GM23338 (cell line): ENCODE results near the gene CHODL. TPM values are rescaled to one million over a fixed set of nuclear protein-coding genes. Genes with fewer than 3 reads are reported as not detected.

Source experiments
- ATAC-seq: fragments of 200-7000 bp; cut with Tn5 transposase; 3 replicates; pipeline ENCODE4 v1.9.1; 2020
- DNase-seq: peaks from one replicate; pipeline ENCODE4 v3.0.0-alpha.2; 2015; ENCODE audit warnings: low spot score
- H2AFZ ChIP-seq: fragments of 200-600 bp; sonication (generic); 2 replicates; pipeline ENCODE4 v1.8.0; 2016; ENCODE audit warnings: antibody characterized with exemption, mild to moderate bottlenecking, moderate library complexity
- H3F3A ChIP-seq: fragments of 200-600 bp; sonication (generic); replicated peaks from 2 replicates; pipeline ENCODE4 v1.8.0; 2017; ENCODE audit warnings: antibody characterized with exemption, mixed run types, low read depth
- H3K27ac ChIP-seq: fragments of 200-600 bp; sonication (generic); 2 replicates; pipeline ENCODE4 v1.6.1; 2016; ENCODE audit warnings: low read depth
- H3K27me3 ChIP-seq: fragments of 200-600 bp; sonication (generic); 2 replicates; pipeline ENCODE4 v1.8.0; 2016; ENCODE audit warnings: mild to moderate bottlenecking, mixed run types, moderate library complexity; ENCODE audit not compliant: insufficient read depth
- H3K36me3 ChIP-seq: fragments of 200-600 bp; sonication (generic); 2 replicates; pipeline ENCODE4 v1.8.0; 2016; ENCODE audit warnings: mild to moderate bottlenecking; ENCODE audit not compliant: insufficient read depth
- H3K4me1 ChIP-seq: fragments of 200-600 bp; sonication (generic); 2 replicates; pipeline ENCODE4 v1.8.0; 2016; ENCODE audit warnings: mild to moderate bottlenecking, moderate library complexity; ENCODE audit not compliant: insufficient read depth
- H3K4me2 ChIP-seq: fragments of 200-600 bp; sonication (generic); 2 replicates; pipeline ENCODE4 v1.7.1; 2017; ENCODE audit warnings: mixed run types
- H3K4me3 ChIP-seq: fragments of 200-600 bp; sonication (generic); 2 replicates; pipeline ENCODE4 v1.6.1; 2016; ENCODE audit warnings: mixed run types
- H3K79me2 ChIP-seq: fragments of 200-600 bp; sonication (generic); replicated peaks from 2 replicates; pipeline ENCODE4 v1.8.0; 2017; ENCODE audit warnings: mild to moderate bottlenecking; ENCODE audit not compliant: insufficient read depth
- H3K9me2 ChIP-seq: fragments of 200-600 bp; sonication (generic); 2 replicates; pipeline ENCODE4 v1.8.0; 2017; ENCODE audit not compliant: insufficient read depth
- H4K20me1 ChIP-seq: fragments of 200-600 bp; sonication (generic); replicated peaks from 2 replicates; pipeline ENCODE4 v1.8.0; 2017; ENCODE audit warnings: mild to moderate bottlenecking; ENCODE audit not compliant: insufficient read depth
- H3K27ac Mint-ChIP-seq: 2 replicates; pipeline ENCODE4 v1.8.0; 2020; ENCODE audit warnings: inconsistent platforms, mild to moderate bottlenecking, moderate library complexity, mixed read lengths
- H3K27me3 Mint-ChIP-seq: 3 replicates; pipeline ENCODE4 v1.8.0; 2022; ENCODE audit warnings: low read depth, mild to moderate bottlenecking, moderate library complexity, mixed read lengths, inconsistent platforms; ENCODE audit not compliant: insufficient read depth, poor library complexity
- H3K36me3 Mint-ChIP-seq: 3 replicates; pipeline ENCODE4 v1.8.0; 2021; ENCODE audit warnings: low read depth, mild to moderate bottlenecking, inconsistent platforms, moderate library complexity, mixed read lengths
- H3K4me1 Mint-ChIP-seq: 3 replicates; pipeline ENCODE4 v1.8.0; 2020; ENCODE audit warnings: mild to moderate bottlenecking, inconsistent platforms, mixed read lengths
- H3K4me3 Mint-ChIP-seq: 3 replicates; pipeline ENCODE4 v1.8.0; 2021; ENCODE audit warnings: moderate library complexity, mild to moderate bottlenecking, inconsistent platforms, mixed read lengths
- H3K9me3 Mint-ChIP-seq: 3 replicates; pipeline ENCODE4 v1.8.0; 2020; ENCODE audit warnings: moderate library complexity, mild to moderate bottlenecking, inconsistent platforms, mixed read lengths
- CREB1 ChIP-seq: fragments of 250-450 bp; sonication (Bioruptor Pico); IDR thresholded peaks from 2 replicates; pipeline ENCODE4 v1.5.0; 2020; ENCODE audit warnings: low read depth, mild to moderate bottlenecking, moderate library complexity
- EZH2 ChIP-seq: fragments of 200-600 bp; sonication (generic); IDR thresholded peaks from one replicate; pipeline ENCODE4 v1.8.0; 2017; ENCODE audit warnings: antibody characterized with exemption, mild to moderate bottlenecking, low read depth; ENCODE audit not compliant: unreplicated experiment
- EZH2phosphoT487 ChIP-seq: fragments of 200-600 bp; sonication (generic); IDR thresholded peaks from one replicate; pipeline ENCODE4 v1.8.1; 2018; ENCODE audit warnings: antibody characterized with exemption; ENCODE audit not compliant: unreplicated experiment
- JUNB ChIP-seq: IDR thresholded peaks from one replicate; pipeline ENCODE4 v1.6.1; 2016; ENCODE audit warnings: antibody characterized with exemption; ENCODE audit not compliant: unreplicated experiment
- NANOG ChIP-seq: IDR thresholded peaks from 2 replicates; pipeline ENCODE4 v1.6.1; 2016; ENCODE audit warnings: antibody characterized with exemption, borderline replicate concordance
- POLR2AphosphoS5 ChIP-seq: IDR thresholded peaks from 2 replicates; pipeline ENCODE4 v1.6.1; 2016; ENCODE audit warnings: antibody characterized with exemption, low read depth
- ZNF331 ChIP-seq: fragments of 250-450 bp; sonication (Bioruptor Pico); IDR thresholded peaks from 2 replicates; pipeline ENCODE4 v1.5.0; 2020; ENCODE audit warnings: low read depth, mild to moderate bottlenecking, moderate library complexity
- polyA plus RNA-seq: library from polyadenylated mRNA; unstranded; fragments of >200 nt; fragmentation: Nextera tagmentation; extraction: Ambion mirVana; gene quantifications from 2 replicates; pipeline ENCODE4 v1.2.1, GENCODE V29; 2016
- total RNA-seq: library from RNA; depleted of rRNA; stranded (reverse); fragments of >200 nt; shearing (Covaris generic); gene quantifications from 2 replicates; pipeline ENCODE4 v1.2.3, GENCODE V29; 2014
- TF ChIP-seq, protein P1 (sequence below): IDR thresholded peaks from one replicate; pipeline ENCODE4 v1.6.1; 2018; ENCODE audit warnings: antibody characterized with exemption; ENCODE audit not compliant: unreplicated experiment
- TF ChIP-seq, protein P2 (sequence below), 2 experiments: fragments of 200-600 bp in 1 of 2; sonication (generic) in 1 of 2; conservative IDR thresholded peaks; 2 replicates each; pipeline versions ENCODE4 v1.5.1 to v1.6.1; 2016 to 2017; ENCODE audit warnings: antibody characterized with exemption in 2 of 2, low read depth in 2 of 2, mild to moderate bottlenecking in 2 of 2, moderate library complexity in 1 of 2
- TF ChIP-seq, protein P3 (sequence below): IDR thresholded peaks from 2 replicates; pipeline ENCODE4 v1.6.1; 2016; ENCODE audit warnings: antibody characterized with exemption
- TF ChIP-seq, protein P4 (sequence below): fragments of 250-450 bp; sonication (Bioruptor Pico); IDR thresholded peaks from 2 replicates; pipeline ENCODE4 v1.5.0; 2020; ENCODE audit warnings: mild to moderate bottlenecking, moderate library complexity

CHODL gene
- total and polyA plus RNA-seq, 2 experiments from 2014 or later: 0.95 to 1.6 TPM

DNA sequence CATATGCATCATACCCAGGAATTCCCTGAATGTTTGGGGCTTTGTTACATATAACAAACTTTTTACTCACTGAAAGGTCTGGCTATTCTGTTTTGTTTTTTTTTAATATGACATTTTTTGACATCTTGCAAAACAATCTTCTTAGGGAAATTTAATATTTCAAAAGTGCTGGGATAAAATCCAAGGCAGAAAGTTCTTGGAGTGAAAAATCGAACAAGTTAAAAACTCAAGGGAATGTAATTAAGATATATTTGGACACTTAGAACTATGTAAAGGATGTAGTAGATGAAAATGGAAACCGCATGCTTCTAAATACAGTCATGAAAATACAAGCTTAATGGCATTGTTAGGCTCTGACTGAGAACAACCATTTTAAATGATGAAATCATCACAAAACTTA is 8.6 kb downstream of the CHODL start (continued):
- TF ChIP-seq, protein P1, sequence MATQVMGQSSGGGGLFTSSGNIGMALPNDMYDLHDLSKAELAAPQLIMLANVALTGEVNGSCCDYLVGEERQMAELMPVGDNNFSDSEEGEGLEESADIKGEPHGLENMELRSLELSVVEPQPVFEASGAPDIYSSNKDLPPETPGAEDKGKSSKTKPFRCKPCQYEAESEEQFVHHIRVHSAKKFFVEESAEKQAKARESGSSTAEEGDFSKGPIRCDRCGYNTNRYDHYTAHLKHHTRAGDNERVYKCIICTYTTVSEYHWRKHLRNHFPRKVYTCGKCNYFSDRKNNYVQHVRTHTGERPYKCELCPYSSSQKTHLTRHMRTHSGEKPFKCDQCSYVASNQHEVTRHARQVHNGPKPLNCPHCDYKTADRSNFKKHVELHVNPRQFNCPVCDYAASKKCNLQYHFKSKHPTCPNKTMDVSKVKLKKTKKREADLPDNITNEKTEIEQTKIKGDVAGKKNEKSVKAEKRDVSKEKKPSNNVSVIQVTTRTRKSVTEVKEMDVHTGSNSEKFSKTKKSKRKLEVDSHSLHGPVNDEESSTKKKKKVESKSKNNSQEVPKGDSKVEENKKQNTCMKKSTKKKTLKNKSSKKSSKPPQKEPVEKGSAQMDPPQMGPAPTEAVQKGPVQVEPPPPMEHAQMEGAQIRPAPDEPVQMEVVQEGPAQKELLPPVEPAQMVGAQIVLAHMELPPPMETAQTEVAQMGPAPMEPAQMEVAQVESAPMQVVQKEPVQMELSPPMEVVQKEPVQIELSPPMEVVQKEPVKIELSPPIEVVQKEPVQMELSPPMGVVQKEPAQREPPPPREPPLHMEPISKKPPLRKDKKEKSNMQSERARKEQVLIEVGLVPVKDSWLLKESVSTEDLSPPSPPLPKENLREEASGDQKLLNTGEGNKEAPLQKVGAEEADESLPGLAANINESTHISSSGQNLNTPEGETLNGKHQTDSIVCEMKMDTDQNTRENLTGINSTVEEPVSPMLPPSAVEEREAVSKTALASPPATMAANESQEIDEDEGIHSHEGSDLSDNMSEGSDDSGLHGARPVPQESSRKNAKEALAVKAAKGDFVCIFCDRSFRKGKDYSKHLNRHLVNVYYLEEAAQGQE: no peak
- TF ChIP-seq, protein P2, sequence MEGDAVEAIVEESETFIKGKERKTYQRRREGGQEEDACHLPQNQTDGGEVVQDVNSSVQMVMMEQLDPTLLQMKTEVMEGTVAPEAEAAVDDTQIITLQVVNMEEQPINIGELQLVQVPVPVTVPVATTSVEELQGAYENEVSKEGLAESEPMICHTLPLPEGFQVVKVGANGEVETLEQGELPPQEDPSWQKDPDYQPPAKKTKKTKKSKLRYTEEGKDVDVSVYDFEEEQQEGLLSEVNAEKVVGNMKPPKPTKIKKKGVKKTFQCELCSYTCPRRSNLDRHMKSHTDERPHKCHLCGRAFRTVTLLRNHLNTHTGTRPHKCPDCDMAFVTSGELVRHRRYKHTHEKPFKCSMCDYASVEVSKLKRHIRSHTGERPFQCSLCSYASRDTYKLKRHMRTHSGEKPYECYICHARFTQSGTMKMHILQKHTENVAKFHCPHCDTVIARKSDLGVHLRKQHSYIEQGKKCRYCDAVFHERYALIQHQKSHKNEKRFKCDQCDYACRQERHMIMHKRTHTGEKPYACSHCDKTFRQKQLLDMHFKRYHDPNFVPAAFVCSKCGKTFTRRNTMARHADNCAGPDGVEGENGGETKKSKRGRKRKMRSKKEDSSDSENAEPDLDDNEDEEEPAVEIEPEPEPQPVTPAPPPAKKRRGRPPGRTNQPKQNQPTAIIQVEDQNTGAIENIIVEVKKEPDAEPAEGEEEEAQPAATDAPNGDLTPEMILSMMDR (conservative IDR thresholded peaks at IDR 0.05; ENCODE audit: low read depth in 2 of 2): no peak
- no peak for TF ChIP-seq EZH2
- TF ChIP-seq EZH2phosphoT487: no peak
- TF ChIP-seq CREB1: no peak
- TF ChIP-seq, protein P3, sequence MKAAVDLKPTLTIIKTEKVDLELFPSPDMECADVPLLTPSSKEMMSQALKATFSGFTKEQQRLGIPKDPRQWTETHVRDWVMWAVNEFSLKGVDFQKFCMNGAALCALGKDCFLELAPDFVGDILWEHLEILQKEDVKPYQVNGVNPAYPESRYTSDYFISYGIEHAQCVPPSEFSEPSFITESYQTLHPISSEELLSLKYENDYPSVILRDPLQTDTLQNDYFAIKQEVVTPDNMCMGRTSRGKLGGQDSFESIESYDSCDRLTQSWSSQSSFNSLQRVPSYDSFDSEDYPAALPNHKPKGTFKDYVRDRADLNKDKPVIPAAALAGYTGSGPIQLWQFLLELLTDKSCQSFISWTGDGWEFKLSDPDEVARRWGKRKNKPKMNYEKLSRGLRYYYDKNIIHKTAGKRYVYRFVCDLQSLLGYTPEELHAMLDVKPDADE: no peak
- no peak for TF ChIP-seq POLR2AphosphoS5
- no peak for TF ChIP-seq ZNF331 (CRISPR knock-in tag)
- TF ChIP-seq JUNB: no peak

DNA sequence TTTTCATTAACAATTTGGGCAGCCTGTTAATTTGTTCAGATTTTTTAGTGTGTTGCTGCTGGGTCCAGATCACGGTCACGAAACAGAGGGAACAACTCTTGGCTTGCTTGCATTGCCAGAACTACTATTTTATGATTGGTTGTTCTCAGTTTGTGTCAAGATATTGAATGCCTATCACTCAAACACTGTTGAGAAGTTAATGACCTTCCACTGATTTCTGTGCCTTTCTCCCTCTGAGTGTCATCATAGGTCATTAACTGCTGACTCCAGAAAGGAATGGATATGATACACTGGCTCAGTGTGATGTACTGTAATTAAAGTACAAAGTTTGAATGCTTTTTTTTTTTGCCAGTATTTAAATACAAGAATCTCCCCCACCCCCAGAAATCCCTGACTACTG is 9.2 kb downstream of the CHODL start:
- no peaks in the 10 kb centered on the region for H4K20me1 ChIP-seq
- Mint-ChIP-seq H3K36me3 (no peaks in the 10 kb centered on the region), H3K4me1 (no peaks in the 10 kb centered on the region), H3K9me3 (no peaks in the 10 kb centered on the region), H3K27ac (no peak overlapping the region), H3K27me3 (no peaks in the 10 kb centered on the region), H3K4me3 (no peak overlapping the region)
- no peaks in the 10 kb centered on the region for H3K27me3 ChIP-seq
- no peaks in the 10 kb centered on the region for H3F3A ChIP-seq
- H3K4me1 ChIP-seq: no peaks in the 10 kb centered on the region
- no peak overlapping the region for H3K4me2 ChIP-seq
- H2AFZ ChIP-seq: no peak overlapping the region
- no peaks in the 10 kb centered on the region for H3K79me2 ChIP-seq
- no peaks in the 10 kb centered on the region for H3K9me2 ChIP-seq
- ATAC-seq (no peak), DNase-seq (no peak)
- no peak overlapping the region for H3K4me3 ChIP-seq
- H3K27ac ChIP-seq: no peak overlapping the region
- no peaks in the 10 kb centered on the region for H3K36me3 ChIP-seq
- no peak for TF ChIP-seq ZNF331 (CRISPR knock-in tag)
- TF ChIP-seq NANOG: no peak
- TF ChIP-seq, protein P4, sequence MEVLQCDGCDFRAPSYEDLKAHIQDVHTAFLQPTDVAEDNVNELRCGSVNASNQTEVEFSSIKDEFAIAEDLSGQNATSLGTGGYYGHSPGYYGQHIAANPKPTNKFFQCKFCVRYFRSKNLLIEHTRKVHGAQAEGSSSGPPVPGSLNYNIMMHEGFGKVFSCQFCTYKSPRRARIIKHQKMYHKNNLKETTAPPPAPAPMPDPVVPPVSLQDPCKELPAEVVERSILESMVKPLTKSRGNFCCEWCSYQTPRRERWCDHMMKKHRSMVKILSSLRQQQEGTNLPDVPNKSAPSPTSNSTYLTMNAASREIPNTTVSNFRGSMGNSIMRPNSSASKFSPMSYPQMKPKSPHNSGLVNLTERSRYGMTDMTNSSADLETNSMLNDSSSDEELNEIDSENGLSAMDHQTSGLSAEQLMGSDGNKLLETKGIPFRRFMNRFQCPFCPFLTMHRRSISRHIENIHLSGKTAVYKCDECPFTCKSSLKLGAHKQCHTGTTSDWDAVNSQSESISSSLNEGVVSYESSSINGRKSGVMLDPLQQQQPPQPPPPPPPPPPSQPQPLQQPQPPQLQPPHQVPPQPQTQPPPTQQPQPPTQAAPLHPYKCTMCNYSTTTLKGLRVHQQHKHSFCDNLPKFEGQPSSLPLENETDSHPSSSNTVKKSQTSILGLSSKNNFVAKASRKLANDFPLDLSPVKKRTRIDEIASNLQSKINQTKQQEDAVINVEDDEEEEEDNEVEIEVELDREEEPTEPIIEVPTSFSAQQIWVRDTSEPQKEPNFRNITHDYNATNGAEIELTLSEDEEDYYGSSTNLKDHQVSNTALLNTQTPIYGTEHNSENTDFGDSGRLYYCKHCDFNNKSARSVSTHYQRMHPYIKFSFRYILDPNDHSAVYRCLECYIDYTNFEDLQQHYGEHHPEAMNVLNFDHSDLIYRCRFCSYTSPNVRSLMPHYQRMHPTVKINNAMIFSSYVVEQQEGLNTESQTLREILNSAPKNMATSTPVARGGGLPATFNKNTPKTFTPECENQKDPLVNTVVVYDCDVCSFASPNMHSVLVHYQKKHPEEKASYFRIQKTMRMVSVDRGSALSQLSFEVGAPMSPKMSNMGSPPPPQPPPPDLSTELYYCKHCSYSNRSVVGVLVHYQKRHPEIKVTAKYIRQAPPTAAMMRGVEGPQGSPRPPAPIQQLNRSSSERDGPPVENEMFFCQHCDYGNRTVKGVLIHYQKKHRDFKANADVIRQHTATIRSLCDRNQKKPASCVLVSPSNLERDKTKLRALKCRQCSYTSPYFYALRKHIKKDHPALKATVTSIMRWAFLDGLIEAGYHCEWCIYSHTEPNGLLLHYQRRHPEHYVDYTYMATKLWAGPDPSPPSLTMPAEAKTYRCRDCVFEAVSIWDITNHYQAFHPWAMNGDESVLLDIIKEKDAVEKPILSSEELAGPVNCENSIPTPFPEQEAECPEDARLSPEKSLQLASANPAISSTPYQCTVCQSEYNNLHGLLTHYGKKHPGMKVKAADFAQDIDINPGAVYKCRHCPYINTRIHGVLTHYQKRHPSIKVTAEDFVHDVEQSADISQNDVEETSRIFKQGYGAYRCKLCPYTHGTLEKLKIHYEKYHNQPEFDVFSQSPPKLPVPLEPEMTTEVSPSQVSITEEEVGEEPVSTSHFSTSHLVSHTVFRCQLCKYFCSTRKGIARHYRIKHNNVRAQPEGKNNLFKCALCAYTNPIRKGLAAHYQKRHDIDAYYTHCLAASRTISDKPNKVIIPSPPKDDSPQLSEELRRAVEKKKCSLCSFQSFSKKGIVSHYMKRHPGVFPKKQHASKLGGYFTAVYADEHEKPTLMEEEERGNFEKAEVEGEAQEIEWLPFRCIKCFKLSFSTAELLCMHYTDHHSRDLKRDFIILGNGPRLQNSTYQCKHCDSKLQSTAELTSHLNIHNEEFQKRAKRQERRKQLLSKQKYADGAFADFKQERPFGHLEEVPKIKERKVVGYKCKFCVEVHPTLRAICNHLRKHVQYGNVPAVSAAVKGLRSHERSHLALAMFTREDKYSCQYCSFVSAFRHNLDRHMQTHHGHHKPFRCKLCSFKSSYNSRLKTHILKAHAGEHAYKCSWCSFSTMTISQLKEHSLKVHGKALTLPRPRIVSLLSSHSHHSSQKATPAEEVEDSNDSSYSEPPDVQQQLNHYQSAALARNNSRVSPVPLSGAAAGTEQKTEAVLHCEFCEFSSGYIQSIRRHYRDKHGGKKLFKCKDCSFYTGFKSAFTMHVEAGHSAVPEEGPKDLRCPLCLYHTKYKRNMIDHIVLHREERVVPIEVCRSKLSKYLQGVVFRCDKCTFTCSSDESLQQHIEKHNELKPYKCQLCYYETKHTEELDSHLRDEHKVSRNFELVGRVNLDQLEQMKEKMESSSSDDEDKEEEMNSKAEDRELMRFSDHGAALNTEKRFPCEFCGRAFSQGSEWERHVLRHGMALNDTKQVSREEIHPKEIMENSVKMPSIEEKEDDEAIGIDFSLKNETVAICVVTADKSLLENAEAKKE (CRISPR knock-in tag): no peak
- TF ChIP-seq EZH2phosphoT487: no peak
